ENCODE data around the gene PCDHB14. TPM values are rescaled to one million over a fixed set of nuclear protein-coding genes. Genes with fewer than 3 reads are reported as not detected.

Gene PCDHB14
- 0.98 and 1.2 TPM in 2 replicates for total RNA-seq

DNA sequence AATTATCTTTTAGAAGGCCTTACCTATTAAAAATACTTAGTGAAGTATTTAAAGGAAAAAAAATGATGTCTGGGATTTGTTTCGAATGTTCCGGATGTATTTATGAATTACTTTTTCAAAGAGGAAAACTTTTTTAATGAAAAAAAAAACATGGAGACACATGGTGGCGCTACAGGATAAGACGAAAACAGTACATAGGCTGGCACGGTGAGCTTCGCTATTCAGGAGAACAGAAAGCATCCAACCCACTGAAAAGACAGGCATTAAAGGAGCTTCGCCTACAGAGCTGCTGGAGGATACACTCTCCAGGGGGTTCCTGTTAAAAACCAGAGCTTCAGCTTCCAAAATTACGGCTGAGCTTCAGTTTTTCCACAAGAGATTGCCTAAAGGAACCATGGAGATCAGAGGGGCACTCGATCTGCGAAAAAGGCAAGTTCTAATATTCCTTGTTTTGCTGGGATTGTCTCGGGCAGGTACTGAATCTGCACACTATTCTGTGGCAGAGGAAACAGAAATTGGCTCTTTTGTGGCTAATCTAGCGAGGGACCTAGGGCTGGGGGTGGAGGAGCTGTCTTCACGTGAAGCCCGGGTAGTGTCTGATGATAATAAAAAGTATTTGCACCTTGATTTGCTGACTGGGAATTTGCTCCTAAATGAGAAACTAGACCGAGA, at the start of gene PCDHB14:
Gene PCDHB14 (plus strand): TSS at position 232 of the 672 bp plus-strand sequence. CDS start 163 bp downstream, at position 395.

DNA sequence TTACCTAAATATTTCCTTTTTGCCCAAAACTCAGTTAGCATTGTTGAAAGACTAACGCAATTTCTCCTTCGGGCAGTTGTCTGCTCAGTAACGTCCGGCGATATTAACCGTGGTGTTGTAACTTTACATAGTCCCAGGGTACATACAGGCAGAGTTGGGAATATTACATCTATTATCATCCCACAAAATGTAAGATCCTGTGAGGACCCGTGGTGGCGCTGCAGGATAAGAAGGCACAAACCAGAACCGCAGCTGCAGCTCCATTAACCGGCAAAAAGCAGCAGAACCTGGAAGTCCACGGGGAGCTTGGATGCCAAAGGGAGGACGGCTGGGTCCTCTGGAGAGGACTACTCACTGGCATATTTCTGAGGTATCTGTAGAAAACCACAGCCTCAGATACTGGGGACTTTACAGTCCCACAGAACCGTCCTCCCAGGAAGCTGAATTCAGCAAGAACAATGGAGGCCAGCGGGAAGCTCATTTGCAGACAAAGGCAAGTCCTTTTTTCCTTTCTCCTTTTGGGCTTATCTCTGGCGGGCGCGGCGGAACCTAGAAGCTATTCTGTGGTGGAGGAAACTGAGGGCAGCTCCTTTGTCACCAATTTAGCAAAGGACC, 45.5 kb upstream of the PCDHB14 start, which contains the start of gene PCDHB8:
Gene PCDHB8 (plus strand): TSS at position 214 of the 615 bp plus-strand sequence. CDS start 245 bp downstream, at position 459.

DNA sequence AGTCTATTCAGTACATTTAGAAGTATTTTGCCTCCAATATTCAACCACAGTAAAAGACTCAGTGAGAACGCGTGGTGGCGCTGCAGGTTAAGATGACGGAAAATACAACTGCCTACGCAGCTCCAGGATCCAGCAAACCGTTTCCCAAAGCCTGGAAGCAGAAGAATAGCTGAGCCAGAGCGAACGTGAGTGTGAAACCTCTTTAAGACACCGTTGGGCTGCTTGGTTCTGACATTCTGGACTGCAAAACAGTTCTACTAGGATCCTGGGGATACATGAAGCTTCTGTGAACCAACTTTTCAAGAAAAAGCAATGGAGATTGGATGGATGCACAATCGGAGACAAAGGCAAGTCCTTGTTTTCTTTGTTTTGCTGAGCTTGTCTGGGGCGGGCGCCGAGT, 40.9 kb upstream of the PCDHB14 start, which contains the start of gene PCDHB16:
Gene PCDHB16 (plus strand): TSS at position 140 of the 400 bp plus-strand sequence. CDS start 173 bp downstream, at position 313.

DNA sequence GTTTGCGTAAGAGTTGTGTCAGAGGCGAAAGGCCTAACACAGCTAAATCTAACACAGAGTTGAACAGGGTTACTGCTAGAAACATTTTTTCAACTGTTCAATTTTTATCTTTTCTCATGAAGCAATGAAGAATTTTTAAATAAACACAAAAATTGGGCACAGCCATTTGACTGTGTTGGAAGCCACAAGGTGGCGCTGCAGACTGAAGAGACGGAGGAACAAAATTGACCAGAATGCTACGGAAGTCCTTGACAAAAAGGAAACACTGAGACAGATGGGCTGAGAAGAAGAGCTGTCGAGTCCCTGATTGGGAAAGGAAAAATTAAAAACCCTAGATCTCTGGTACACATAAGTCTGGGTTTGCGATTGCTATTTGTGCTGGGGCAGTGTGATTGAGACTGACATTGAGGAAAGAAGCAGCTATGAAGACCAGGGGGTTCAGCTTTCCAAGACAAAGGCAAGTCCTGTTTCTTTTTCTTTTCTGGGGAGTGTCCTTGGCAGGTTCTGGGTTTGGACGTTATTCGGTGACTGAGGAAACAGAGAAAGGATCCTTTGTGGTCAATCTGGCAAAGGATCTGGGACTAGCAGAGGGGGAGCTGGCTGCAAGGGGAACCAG, 36.1 kb upstream of the PCDHB14 start, which contains the start of gene PCDHB9:
Gene PCDHB9 (plus strand): TSS at position 265 of the 616 bp plus-strand sequence. CDS start 158 bp downstream, at position 423.

DNA sequence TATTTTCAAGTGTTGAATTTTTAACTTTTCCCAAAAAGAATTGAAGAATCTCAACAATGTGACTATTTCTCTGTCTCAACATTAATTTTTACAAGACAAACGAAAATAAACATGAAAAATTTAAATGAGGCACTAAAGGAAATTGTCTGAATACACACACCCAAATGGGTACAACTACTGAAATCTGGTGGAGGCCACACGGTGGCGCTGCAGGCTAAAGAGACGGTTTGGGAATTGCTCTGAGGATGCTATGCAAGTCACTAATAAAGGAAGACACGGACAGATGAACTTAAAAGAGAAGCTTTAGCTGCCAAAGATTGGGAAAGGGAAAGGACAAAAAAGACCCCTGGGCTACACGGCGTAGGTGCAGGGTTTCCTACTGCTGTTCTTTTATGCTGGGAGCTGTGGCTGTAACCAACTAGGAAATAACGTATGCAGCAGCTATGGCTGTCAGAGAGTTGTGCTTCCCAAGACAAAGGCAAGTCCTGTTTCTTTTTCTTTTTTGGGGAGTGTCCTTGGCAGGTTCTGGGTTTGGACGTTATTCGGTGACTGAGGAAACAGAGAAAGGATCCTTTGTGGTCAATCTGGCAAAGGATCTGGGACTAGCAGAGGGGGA, 30.9 kb upstream of the PCDHB14 start, which contains the start of gene PCDHB10:
Gene PCDHB10 (plus strand): TSS at position 244 of the 616 bp plus-strand sequence. CDS start 200 bp downstream, at position 444.

DNA sequence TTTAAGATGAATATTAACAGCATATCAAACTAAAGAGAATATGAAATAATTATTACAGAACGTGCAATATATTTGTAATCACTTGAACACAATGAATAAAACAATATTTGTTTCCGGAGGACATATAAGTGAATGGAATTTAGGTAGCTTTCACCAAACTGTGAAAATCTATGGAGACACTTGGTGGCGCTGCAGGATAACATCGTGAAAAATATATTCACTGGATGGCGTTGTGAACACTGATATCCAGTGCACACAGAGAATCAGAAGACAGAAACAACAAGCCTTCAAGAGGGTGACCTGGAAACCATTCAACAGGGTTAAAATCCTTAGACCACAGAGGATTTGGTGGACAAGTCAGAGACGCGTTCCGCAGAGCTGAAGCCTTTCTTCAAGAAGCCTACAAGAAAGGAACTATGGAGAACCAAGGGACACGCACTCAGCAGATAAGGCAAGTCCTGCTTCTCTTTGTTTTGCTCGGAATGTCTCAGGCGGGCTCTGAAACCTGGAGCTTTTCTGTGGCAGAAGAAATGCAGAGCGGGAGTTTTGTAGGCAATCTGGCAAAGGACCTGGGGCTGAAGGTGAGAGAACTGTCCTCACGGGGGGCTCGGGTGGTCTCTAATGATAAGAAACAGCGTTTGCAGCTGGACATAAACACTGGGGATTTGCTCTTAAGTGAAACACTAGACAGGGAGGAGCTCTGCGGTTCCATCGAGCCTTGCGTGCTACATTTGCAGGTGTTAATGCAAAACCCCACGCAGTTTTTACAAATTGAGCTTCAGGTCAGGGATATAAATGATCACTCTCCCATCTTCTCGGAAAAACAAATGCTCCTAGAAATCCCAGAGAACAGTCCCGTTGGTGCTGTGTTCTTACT, 23.5 kb upstream of the PCDHB14 start, which contains the start of gene PCDHB11:
Gene PCDHB11 (plus strand): TSS at position 269 of the 877 bp plus-strand sequence. CDS start 148 bp downstream, at position 417.

DNA sequence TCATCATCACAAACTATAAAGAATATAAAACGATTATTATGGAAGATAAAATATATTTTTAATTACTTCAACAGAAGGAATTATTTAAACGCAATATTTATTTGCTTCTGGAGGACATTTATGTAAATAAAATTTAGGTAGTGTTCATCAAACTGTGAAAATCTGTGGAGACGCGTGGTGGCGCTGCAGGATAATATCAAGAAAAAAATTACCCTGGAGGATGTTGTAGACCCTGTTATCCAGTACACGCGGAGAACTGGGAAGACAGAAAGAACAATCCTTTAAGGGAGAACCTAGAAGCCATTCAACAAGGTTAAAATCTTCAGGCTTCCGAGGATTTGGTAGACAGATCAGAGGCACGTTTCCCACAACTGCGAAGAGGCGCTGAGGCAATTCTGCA, 14.7 kb upstream of the PCDHB14 start, which contains the start of gene PCDHB12:
Gene PCDHB12 (plus strand): TSS at position 242 of the 400 bp plus-strand sequence. CDS start 189 bp downstream, outside the sequence.

DNA sequence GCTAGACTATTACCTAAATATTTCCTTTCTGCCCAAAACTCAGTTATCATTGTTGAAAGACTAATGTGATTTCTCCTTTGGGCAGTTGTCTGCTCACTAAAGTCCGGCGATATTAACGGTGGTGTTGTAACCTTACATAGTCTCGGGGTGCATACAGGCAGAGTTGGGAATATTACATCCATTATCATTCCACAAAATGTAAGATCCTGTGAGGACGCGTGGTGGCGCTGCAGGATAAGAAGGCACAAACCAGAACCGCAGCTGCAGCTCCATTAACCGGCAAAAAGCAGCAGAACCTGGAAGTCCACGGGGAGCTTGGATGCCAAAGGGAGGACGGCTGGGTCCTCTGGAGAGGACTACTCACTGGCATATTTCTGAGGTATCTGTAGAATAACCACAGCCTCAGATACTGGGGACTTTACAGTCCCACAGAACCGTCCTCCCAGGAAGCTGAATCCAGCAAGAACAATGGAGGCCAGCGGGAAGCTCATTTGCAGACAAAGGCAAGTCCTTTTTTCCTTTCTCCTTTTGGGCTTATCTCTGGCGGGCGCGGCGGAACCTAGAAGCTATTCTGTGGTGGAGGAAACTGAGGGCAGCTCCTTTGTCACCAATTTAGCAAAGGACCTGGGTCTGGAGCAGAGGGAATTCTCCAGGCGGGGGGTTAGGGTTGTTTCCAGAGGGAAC, 9.3 kb upstream of the PCDHB14 start, which contains the start of gene PCDHB13:
Gene PCDHB13 (plus strand): TSS at position 264 of the 684 bp plus-strand sequence. CDS start 205 bp downstream, at position 469.

DNA sequence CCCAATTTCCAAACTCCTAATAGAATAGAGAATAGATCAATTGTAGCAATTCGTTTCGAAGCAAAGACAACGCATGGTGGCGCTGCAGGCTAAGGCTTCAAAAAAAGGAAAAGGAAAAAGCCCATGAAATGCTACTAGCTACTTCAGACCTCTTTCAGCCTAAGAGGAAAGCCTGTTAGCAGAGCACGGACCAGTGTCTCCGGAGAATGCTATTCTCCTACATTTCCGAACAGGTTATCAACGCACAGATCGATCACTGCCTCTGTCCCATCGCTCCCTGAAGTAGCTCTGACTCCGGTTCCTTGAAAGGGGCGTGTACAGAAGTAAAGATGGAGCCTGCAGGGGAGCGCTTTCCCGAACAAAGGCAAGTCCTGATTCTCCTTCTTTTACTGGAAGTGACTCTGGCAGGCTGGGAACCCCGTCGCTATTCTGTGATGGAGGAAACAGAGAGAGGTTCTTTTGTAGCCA, 22.1 kb downstream of the PCDHB14 start, which contains the start of gene PCDHB15:
Gene PCDHB15 (plus strand): TSS at position 146 of the 468 bp plus-strand sequence. CDS start 184 bp downstream, at position 330.

Other genes with a start within 250 kb of the PCDHB14 start
- gene PCDHB1, start 172.0 kb upstream of the PCDHB14 start, total RNA-seq: not detected in 2 replicates
- gene PCDHB2, start 128.7 kb upstream of the PCDHB14 start, total RNA-seq: 1.6 and 2.0 TPM in 2 replicates
- 0.57 and 0.65 TPM in 2 replicates for gene PCDHB3, start 122.9 kb upstream of the PCDHB14 start, total RNA-seq
- 0.19 and 0.33 TPM in 2 replicates for gene PCDHB4, start 101.5 kb upstream of the PCDHB14 start, total RNA-seq
- 0.98 and 1.3 TPM in 2 replicates for gene PCDHB5, start 88.1 kb upstream of the PCDHB14 start, total RNA-seq
- under 0.01 and 0.19 TPM in 2 replicates for gene PCDHB6, start 73.3 kb upstream of the PCDHB14 start, total RNA-seq
- gene PCDHB7, start 50.7 kb upstream of the PCDHB14 start, total RNA-seq: 0.57 and 0.98 TPM in 2 replicates
- gene PCDHB8, start 45.6 kb upstream of the PCDHB14 start, total RNA-seq: 0.29 and 1.3 TPM in 2 replicates
- 0.65 and 0.86 TPM in 2 replicates for gene PCDHB16, start 41.0 kb upstream of the PCDHB14 start, total RNA-seq
- 0.38 and 0.65 TPM in 2 replicates for gene PCDHB9, start 36.2 kb upstream of the PCDHB14 start, total RNA-seq
- 1.1 and 1.3 TPM in 2 replicates for gene PCDHB10, start 31.0 kb upstream of the PCDHB14 start, total RNA-seq
- gene PCDHB11, start 23.7 kb upstream of the PCDHB14 start, total RNA-seq: 0.57 and 0.65 TPM in 2 replicates
- 0.76 and 0.98 TPM in 2 replicates for gene PCDHB12, start 14.6 kb upstream of the PCDHB14 start, total RNA-seq
- 1.3 and 2.6 TPM in 2 replicates for gene PCDHB13, start 9.4 kb upstream of the PCDHB14 start, total RNA-seq
- 0.98 and 1.1 TPM in 2 replicates for gene PCDHB15, start 22.1 kb downstream of the PCDHB14 start, total RNA-seq
- gene SLC25A2, start 80.7 kb downstream of the PCDHB14 start, total RNA-seq: 0.48 TPM in 1 of 2 replicates, not detected in the other
- 46.4 and 51.5 TPM in 2 replicates for gene TAF7, start 97.4 kb downstream of the PCDHB14 start, total RNA-seq
- 0.65 and 0.67 TPM in 2 replicates for gene PCDHGA1, start 107.2 kb downstream of the PCDHB14 start, total RNA-seq
- gene PCDHGA2, start 115.4 kb downstream of the PCDHB14 start, total RNA-seq: 1.6 and 2.9 TPM in 2 replicates
- gene PCDHGA3, start 120.5 kb downstream of the PCDHB14 start, total RNA-seq: 0.86 and 1.3 TPM in 2 replicates
- gene PCDHGB1, start 126.8 kb downstream of the PCDHB14 start, total RNA-seq: 0.96 and 2.3 TPM in 2 replicates
- gene PCDHGA4, start 131.7 kb downstream of the PCDHB14 start, total RNA-seq: 6.3 and 9.1 TPM in 2 replicates
- 3.2 and 4.6 TPM in 2 replicates for gene PCDHGB2, start 136.7 kb downstream of the PCDHB14 start, total RNA-seq
- 1.5 and 1.6 TPM in 2 replicates for gene PCDHGA5, start 140.8 kb downstream of the PCDHB14 start, total RNA-seq
- gene PCDHGB3, start 146.9 kb downstream of the PCDHB14 start, total RNA-seq: 6.5 and 8.8 TPM in 2 replicates
- 6.0 and 7.2 TPM in 2 replicates for gene PCDHGA6, start 150.5 kb downstream of the PCDHB14 start, total RNA-seq
- 3.0 and 4.6 TPM in 2 replicates for gene PCDHGA7, start 159.4 kb downstream of the PCDHB14 start, total RNA-seq
- gene PCDHGB4, start 164.4 kb downstream of the PCDHB14 start, total RNA-seq: 15.0 and 15.2 TPM in 2 replicates
- 2.0 and 2.9 TPM in 2 replicates for gene PCDHGA8, start 169.3 kb downstream of the PCDHB14 start, total RNA-seq
- gene PCDHGB5, start 174.6 kb downstream of the PCDHB14 start, total RNA-seq: 22.4 and 26.1 TPM in 2 replicates
- 5.6 and 6.1 TPM in 2 replicates for gene PCDHGA9, start 179.4 kb downstream of the PCDHB14 start, total RNA-seq
- 4.3 and 6.2 TPM in 2 replicates for gene PCDHGB6, start 184.7 kb downstream of the PCDHB14 start, total RNA-seq
- gene PCDHGA10, start 189.6 kb downstream of the PCDHB14 start, total RNA-seq: 8.8 and 9.6 TPM in 2 replicates
- 10.9 and 15.7 TPM in 2 replicates for gene PCDHGB7, start 194.3 kb downstream of the PCDHB14 start, total RNA-seq
- 11.4 and 12.4 TPM in 2 replicates for gene PCDHGA11, start 197.7 kb downstream of the PCDHB14 start, total RNA-seq
- gene PCDHGA12, start 207.2 kb downstream of the PCDHB14 start, total RNA-seq: 6.9 and 12.0 TPM in 2 replicates

Data from vein endothelial cell (primary cell).